GM18868 (cell line): ENCODE measurements around the gene SLCO1C1.
"Not testable (repeated sequence)": the region's sequence is repeated elsewhere in the genome, so short reads cannot be mapped to it uniquely, and the experiment has no call there.

Experiments used
- ATAC-seq: cut with Tn5 transposase; IDR thresholded peaks from one replicate; pipeline ENCODE4 v1.9.1; 2021; ENCODE audit warnings: mild to moderate bottlenecking, moderate library complexity; ENCODE audit not compliant: unreplicated experiment

The SLCO1C1 gene

GRCh38 chr12:20695232-20695631 lies at the start of gene SLCO1C1:
TSS of gene SLCO1C1 (plus strand) at chr12:20695332. CDS start at chr12:20699577, 4,245 bp downstream.
- no peak for ATAC-seq

- peak; percentile 77 for ATAC-seq
These were observed 48.8 kb upstream of the SLCO1C1 start for GRCh38 chr12:20646239-20646827.

GRCh38 chr12:20653871-20654270 lies 41.3 kb upstream of the SLCO1C1 start:
- ATAC-seq = no peak

- no peak for ATAC-seq
These were observed 38.5 kb upstream of the SLCO1C1 start for GRCh38 chr12:20656600-20656999.

GRCh38 chr12:20657496-20657895 lies 37.6 kb upstream of the SLCO1C1 start:
- ATAC-seq = no peak

GRCh38 chr12:20681334-20681733 lies 13.8 kb upstream of the SLCO1C1 start:
- ATAC-seq = no peak

GRCh38 chr12:20696181-20696905 lies 1.2 kb downstream of the SLCO1C1 start:
- no peak for ATAC-seq

- no peak for ATAC-seq
These were observed 6.0 kb downstream of the SLCO1C1 start for GRCh38 chr12:20701106-20701505.

- no peak for ATAC-seq
These were observed 9.7 kb downstream of the SLCO1C1 start for GRCh38 chr12:20704860-20705259.

- ATAC-seq = no peak
These were observed 16.7 kb downstream of the SLCO1C1 start for GRCh38 chr12:20711846-20712245.

- peak; percentile 66 for ATAC-seq
These were observed 20.9 kb downstream of the SLCO1C1 start for GRCh38 chr12:20716037-20716436.

- no peak for ATAC-seq
These were observed 21.9 kb downstream of the SLCO1C1 start for GRCh38 chr12:20716985-20717384.

GRCh38 chr12:20718294-20718693 lies 23.2 kb downstream of the SLCO1C1 start:
- no peak for ATAC-seq

GRCh38 chr12:20722142-20722541 lies 27.0 kb downstream of the SLCO1C1 start:
- ATAC-seq = no peak

GRCh38 chr12:20731274-20731673 lies 36.1 kb downstream of the SLCO1C1 start:
- no peak for ATAC-seq

GRCh38 chr12:20740972-20741371 lies 45.8 kb downstream of the SLCO1C1 start:
- ATAC-seq = no peak

- ATAC-seq = no peak
These were observed 53.1 kb downstream of the SLCO1C1 start for GRCh38 chr12:20748198-20748597.

- ATAC-seq = no peak
These were observed 55.9 kb downstream of the SLCO1C1 start for GRCh38 chr12:20751046-20751445.

- ATAC-seq = no peak
These were observed 82.3 kb downstream of the SLCO1C1 start for GRCh38 chr12:20777420-20777819.

- ATAC-seq = no peak
These were observed 83.8 kb downstream of the SLCO1C1 start for GRCh38 chr12:20778969-20779368.

GRCh38 chr12:20779971-20780370 lies 84.8 kb downstream of the SLCO1C1 start:
- ATAC-seq = not testable (repeated sequence)

- not testable (repeated sequence) for ATAC-seq
These were observed 88.7 kb downstream of the SLCO1C1 start for GRCh38 chr12:20783796-20784357.
